ENCODE measurements around the gene PTPRN. TPM values are rescaled to one million over a fixed set of nuclear protein-coding genes. Genes with fewer than 3 reads are reported as not detected.
A peak's percentile ranks its signal among the peaks of the same experiment; 100 is the strongest.

PTPRN gene
- polyA plus RNA-seq, 2 of the 4 experiments (the other 2 are of a cell fraction), result 0.44 to 1.1 TPM

DNA sequence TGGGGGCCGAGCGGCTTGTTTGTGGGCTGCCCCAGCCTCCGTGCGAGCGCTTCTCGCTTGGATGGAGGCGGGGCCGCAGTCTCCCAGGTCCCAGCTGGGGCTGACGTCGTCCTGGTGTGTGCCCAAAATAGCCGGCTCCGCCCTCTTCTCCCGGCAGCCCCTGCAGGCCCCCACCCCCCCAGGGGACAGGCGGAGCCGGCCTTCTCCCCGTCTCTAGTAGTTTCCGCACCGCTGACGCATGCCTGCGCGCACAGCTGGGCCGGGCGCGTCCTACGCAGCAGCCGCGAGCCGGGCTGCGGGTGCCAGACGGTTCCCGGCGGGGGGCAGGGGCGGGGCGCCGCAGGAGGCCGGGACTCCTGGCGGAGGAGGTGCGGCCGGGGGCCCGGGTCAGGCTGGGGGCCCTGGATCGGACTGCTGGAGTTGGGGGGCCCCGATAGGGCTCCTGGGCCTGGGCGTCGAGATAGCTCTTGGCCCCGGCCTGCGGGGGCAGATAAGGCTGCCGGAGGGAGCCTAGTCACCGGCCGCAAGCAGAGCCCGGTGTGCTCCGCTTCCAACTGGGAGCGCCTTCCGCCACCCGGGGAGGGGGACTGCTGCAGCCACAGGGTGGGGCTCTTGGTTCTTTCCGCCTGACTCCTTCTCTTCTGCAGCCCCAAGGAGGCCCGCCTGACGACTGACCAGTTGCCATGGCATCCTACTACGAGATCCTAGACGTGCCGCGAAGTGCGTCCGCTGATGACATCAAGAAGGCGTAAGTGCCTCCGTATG is 29.9 kb downstream of the PTPRN start, which contains the start of gene DNAJB2 (continued):
- TF ChIP-seq, protein P1, sequence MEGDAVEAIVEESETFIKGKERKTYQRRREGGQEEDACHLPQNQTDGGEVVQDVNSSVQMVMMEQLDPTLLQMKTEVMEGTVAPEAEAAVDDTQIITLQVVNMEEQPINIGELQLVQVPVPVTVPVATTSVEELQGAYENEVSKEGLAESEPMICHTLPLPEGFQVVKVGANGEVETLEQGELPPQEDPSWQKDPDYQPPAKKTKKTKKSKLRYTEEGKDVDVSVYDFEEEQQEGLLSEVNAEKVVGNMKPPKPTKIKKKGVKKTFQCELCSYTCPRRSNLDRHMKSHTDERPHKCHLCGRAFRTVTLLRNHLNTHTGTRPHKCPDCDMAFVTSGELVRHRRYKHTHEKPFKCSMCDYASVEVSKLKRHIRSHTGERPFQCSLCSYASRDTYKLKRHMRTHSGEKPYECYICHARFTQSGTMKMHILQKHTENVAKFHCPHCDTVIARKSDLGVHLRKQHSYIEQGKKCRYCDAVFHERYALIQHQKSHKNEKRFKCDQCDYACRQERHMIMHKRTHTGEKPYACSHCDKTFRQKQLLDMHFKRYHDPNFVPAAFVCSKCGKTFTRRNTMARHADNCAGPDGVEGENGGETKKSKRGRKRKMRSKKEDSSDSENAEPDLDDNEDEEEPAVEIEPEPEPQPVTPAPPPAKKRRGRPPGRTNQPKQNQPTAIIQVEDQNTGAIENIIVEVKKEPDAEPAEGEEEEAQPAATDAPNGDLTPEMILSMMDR (IDR thresholded peaks at IDR 0.05), result 0 out of 3 replicates have a peak, but pooled peaks have one; percentile 17

DNA sequence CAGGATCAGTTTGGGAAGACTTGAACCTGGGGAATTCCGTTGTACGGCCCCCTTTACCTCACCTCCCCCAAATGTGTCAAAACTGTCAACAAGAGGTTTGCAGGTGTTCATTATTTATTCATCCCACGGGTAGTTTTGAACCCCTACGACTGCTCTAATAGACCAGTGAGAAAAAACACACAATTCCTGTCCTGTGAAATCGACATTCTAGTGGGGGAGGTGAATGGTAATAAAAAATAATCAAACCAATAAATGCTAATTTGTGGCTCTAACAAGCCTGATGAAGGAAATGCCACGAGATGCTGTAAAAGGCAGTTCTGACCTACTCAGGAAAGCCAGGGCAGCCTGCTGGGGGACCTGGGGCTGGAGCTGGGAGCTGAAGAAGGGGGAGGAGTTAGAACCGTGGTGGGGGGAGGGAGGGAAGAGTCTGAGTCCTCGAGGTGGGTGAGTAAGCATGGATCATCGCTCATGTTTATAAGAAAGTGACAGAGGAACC is 30.5 kb downstream of the PTPRN start:
- Histone ChIP-seq H3K9me3 (no peaks in the 10 kb centered on the region), H3K27ac (peak overlapping the region; percentile 96 to 99), H3K4me2 (peak overlapping the region; percentile 95), H3K4me1 (peaks cover 60% of the 10 kb centered on the region), H3K4me3 (peak overlapping the region; percentile 66)
- ChIA-PET POLR2A (interaction anchor here (0.5 to 3.0 kb wide), 13 partner anchors 13 to 102 kb away, joined by 3 to 51 read pairs (median 6); partner anchors contain the start of genes ABCB6, ANKZF1, ATG9A and CNPPD1), CTCF (interaction anchor here (0.6 to 16.2 kb wide), 25 partner anchors 8 to 266 kb away, joined by 3 to 540 read pairs (median 5); partner anchors contain the start of genes ABCB6, ANKZF1, CNPPD1 and GLB1L)
- ATAC-seq (no peak; a peak in 1 of 6 replicates), DNase-seq (ENCODE audit: low read depth in 1 of 2, low spot score in 1 of 2) (no peak), FAIRE-seq (no peak)
- WGBS (ENCODE audit: missing lambda C conversion rate), result 28% methylated on average over 9 of the region's 9 CpGs
- TF ChIP-seq JUNB (IDR thresholded peaks at IDR 0.05) (peak; percentile 84; the same call in 1 of the 2 replicates), CHD2 (IDR thresholded peaks at IDR 0.05; ENCODE audit: low read length, partially characterized antibody) (peak; percentile 40), PHF8 (IDR thresholded peaks at IDR 0.05; ENCODE audit: borderline replicate concordance, low read depth) (no peak), FOSB (CRISPR knock-in tag; IDR thresholded peaks at IDR 0.05) (no peak), HOXB5 (CRISPR knock-in tag; IDR thresholded peaks at IDR 0.05) (0 out of 2 replicates have a peak, but pooled peaks have one; percentile 21)

DNA sequence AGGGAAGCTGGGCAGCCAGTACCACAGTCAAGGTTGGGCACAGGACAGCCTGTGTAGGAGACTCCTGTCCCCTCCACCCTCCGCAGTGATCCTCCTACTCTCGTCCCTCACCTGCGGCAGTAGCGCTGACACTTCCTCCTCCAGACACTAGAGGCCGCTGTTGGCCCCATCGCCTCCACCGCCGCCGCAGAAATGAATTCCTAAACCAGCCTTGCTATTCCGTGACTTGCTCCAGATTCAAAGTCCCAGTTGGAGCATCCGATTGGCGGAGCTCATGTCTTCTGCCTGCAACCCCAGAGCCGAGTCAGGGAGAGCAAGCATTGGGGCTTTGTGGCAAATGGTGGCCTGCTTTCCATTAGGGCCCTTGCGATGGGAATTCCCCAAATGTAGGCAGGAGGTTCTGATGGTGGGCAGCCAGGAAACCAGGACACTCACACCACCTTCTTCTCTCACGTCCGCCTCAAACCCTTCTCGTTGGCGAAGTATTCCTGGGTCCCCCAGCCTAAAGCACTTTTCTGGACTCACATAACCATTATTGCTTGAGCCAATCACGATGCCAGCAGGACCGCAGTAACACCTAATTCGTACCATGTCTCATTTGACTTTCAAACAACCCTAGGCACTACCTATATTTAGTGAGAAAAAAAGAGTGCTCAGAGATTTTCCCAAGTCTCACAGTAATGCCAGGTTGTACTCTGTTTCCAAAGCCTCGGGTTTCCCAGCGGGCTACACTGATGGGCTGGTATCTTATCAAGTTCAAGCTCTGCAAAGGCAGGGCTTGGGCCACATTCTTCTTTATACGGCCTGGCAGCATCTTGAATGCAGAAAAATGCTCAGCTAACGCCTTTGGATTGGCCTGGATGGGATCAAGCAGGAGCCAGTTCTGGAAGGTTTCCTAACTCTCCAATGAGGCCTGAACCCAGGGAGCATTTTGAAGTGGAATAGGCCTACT is 31.2 kb downstream of the PTPRN start:
- H3K9me3 ChIP-seq, result no peaks in the 10 kb centered on the region
- peak overlapping the region; percentile 95 for H3K4me2 ChIP-seq
- ChIA-PET POLR2A (interaction anchor here (0.9 to 3.0 kb wide), 12 partner anchors 15 to 101 kb away, joined by 3 to 51 read pairs (median 7); partner anchors contain the start of genes ABCB6, ANKZF1, ATG9A and CNPPD1), CTCF (interaction anchor here (0.6 to 16.2 kb wide), 39 partner anchors 8 to 312 kb away, joined by 3 to 540 read pairs (median 5); partner anchors contain the start of genes ABCB6, ANKZF1, ATG9A and CNPPD1)
- H3K4me3 ChIP-seq, result peak overlapping the region; percentile 66; the same call in 2 of the 3 replicates
- no peak for FAIRE-seq
- WGBS (ENCODE audit: missing lambda C conversion rate), result 35% methylated on average over 25 of the region's 25 CpGs
- DNase-seq (ENCODE audit: low read depth in 1 of 2, low spot score in 1 of 2), result peak; percentile 72 to 83
- peak; percentile 9 to 37; a peak in 4 of 6 replicates for ATAC-seq
- H3K4me1 ChIP-seq, result peaks cover 67% of the 10 kb centered on the region
- peak overlapping the region; percentile 96 to 99 for H3K27ac ChIP-seq
- TF ChIP-seq TP53 (CRISPR knock-in tag; IDR thresholded peaks at IDR 0.05), result no peak
- TF ChIP-seq POLR2A (IDR thresholded peaks at IDR 0.05; ENCODE audit: low read length), result no peak
- no peak for TF ChIP-seq JUN (IDR thresholded peaks at IDR 0.05)
- TF ChIP-seq, protein P2, sequence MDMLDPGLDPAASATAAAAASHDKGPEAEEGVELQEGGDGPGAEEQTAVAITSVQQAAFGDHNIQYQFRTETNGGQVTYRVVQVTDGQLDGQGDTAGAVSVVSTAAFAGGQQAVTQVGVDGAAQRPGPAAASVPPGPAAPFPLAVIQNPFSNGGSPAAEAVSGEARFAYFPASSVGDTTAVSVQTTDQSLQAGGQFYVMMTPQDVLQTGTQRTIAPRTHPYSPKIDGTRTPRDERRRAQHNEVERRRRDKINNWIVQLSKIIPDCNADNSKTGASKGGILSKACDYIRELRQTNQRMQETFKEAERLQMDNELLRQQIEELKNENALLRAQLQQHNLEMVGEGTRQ (IDR thresholded peaks at IDR 0.05), result no peak
- TF ChIP-seq PHF8 (IDR thresholded peaks at IDR 0.05; ENCODE audit: borderline replicate concordance, low read depth), result no peak
- TF ChIP-seq HEYL (CRISPR knock-in tag; IDR thresholded peaks at IDR 0.05), result no peak
- TF ChIP-seq HOXA7 (CRISPR knock-in tag; IDR thresholded peaks at IDR 0.05), result no peak
- TF ChIP-seq, protein P3, sequence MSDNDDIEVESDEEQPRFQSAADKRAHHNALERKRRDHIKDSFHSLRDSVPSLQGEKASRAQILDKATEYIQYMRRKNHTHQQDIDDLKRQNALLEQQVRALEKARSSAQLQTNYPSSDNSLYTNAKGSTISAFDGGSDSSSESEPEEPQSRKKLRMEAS (IDR thresholded peaks at IDR 0.05), result peak; percentile 30; the same call in 1 of the 2 replicates
- no peak for TF ChIP-seq POLR2AphosphoS2 (conservative IDR thresholded peaks at IDR 0.05; ENCODE audit: low read length)
- TF ChIP-seq, protein P4, sequence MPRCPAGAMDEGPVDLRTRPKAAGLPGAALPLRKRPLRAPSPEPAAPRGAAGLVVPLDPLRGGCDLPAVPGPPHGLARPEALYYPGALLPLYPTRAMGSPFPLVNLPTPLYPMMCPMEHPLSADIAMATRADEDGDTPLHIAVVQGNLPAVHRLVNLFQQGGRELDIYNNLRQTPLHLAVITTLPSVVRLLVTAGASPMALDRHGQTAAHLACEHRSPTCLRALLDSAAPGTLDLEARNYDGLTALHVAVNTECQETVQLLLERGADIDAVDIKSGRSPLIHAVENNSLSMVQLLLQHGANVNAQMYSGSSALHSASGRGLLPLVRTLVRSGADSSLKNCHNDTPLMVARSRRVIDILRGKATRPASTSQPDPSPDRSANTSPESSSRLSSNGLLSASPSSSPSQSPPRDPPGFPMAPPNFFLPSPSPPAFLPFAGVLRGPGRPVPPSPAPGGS (IDR thresholded peaks at IDR 0.05), result no peak
- TF ChIP-seq ZFP36 (IDR thresholded peaks at IDR 0.05; ENCODE audit: borderline replicate concordance, partially characterized antibody), result no peak
- no peak for TF ChIP-seq EHMT2 (IDR thresholded peaks at IDR 0.05; ENCODE audit: low read depth)
- TF ChIP-seq FOSL2 (IDR thresholded peaks at IDR 0.05), result no peak
- TF ChIP-seq FOSL2 (CRISPR knock-in tag; IDR thresholded peaks at IDR 0.05), result 0 out of 2 replicates have a peak, but pooled peaks have one; percentile 7
- TF ChIP-seq EP300 (IDR thresholded peaks at IDR 0.05), result no peak
- TF ChIP-seq BHLHE40 (IDR thresholded peaks at IDR 0.05; ENCODE audit: low read depth, low read length), result no peak
- no peak for TF ChIP-seq CHD2 (IDR thresholded peaks at IDR 0.05; ENCODE audit: low read length, partially characterized antibody)
- TF ChIP-seq RARB (CRISPR knock-in tag; IDR thresholded peaks at IDR 0.05), result no peak
- TF ChIP-seq, protein P5, sequence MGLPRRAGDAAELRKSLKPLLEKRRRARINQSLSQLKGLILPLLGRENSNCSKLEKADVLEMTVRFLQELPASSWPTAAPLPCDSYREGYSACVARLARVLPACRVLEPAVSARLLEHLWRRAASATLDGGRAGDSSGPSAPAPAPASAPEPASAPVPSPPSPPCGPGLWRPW (IDR thresholded peaks at IDR 0.05), result no peak
- TF ChIP-seq, protein P6, sequence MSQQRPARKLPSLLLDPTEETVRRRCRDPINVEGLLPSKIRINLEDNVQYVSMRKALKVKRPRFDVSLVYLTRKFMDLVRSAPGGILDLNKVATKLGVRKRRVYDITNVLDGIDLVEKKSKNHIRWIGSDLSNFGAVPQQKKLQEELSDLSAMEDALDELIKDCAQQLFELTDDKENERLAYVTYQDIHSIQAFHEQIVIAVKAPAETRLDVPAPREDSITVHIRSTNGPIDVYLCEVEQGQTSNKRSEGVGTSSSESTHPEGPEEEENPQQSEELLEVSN (IDR thresholded peaks at IDR 0.05; ENCODE audit: borderline replicate concordance, low read depth), result no peak
- TF ChIP-seq KDM1A (IDR thresholded peaks at IDR 0.05; ENCODE audit: low read depth), result no peak
- no peak for TF ChIP-seq TFCP2L1 (CRISPR knock-in tag; IDR thresholded peaks at IDR 0.05)
- TF ChIP-seq CHD4 (IDR thresholded peaks at IDR 0.05; ENCODE audit: borderline replicate concordance), result no peak
